GM21367 (cell line): ENCODE results near the gene KRTAP10-4.
"Not testable (repeated sequence)": the region's sequence is repeated elsewhere in the genome, so short reads cannot be mapped to it uniquely, and the experiment has no call there.

Experiments
- ATAC-seq: cut with Tn5 transposase; IDR thresholded peaks from one replicate; pipeline ENCODE4 v1.9.1; 2021; ENCODE audit not compliant: unreplicated experiment

The KRTAP10-4 gene, protein sequence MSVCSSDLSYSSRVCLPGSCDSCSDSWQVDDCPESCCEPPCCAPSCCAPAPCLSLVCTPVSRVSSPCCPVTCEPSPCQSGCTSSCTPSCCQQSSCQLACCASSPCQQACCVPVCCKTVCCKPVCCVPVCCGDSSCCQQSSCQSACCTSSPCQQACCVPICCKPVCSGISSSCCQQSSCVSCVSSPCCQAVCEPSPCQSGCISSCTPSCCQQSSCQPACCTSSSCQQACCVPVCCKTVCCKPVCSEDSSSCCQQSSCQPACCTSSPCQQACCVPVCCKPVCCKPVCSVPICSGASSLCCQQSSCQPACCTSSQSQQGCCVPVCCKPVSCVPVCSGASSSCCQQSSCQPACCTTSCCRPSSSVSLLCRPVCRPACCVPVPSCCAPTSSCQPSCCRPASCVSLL

GRCh38 chr21:44573630-44574456, at the start of gene KRTAP10-4:
KRTAP10-4 (plus strand) TSS chr21:44573729; CDS start chr21:44573759, 30 bp downstream.
- not testable (repeated sequence) for ATAC-seq

DNA sequence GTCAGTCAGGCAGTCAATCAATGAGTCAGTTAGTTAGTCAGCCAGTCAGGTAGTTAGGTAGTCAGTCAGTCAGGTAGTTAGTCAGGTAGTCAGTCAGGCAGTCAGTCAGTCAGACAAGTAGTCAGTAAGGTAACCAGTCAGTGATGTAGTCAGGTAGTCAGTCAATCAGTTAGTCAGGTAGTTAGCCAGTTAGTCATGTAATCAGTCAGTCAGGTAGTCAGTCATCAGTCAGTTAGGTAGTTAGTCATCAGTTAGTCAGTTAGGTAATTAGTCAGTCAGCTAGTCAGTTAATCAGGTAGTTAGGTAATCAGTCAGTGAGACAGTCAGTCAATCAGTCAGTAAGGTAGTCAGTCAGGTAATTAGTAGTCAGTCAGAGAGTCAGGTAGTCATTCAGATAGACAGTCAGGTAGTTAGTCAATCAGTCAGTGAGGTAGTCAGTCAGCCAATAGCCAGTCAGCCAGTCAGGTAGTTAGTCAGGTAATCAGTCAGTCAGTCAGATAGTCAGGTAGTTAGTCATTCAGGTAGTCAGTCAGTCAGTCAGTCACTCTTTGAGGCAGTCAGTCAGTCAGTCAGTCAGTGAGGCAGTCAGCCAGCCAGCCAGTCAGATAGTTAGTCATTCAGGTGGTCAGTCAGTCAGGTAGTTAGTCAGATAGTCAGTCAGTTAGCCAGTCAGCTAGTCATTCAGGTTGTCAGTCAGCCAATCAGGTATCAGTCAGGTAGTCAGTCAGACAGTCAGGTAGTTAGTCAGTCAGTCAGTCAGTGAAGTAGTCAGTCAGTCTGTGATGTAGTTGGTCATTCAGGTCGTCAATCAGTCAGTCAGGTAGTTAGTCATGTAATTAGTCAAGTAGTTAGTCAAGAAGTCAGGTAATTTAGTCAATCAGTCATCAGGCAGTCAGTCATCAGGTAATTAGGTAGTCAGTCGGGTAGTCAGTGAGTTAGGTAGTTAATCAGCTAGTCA, 48.8 kb upstream of the KRTAP10-4 start:
- no peak for ATAC-seq

GRCh38 chr21:44525391-44526095, 48.0 kb upstream of the KRTAP10-4 start:
- ATAC-seq: no peak

DNA sequence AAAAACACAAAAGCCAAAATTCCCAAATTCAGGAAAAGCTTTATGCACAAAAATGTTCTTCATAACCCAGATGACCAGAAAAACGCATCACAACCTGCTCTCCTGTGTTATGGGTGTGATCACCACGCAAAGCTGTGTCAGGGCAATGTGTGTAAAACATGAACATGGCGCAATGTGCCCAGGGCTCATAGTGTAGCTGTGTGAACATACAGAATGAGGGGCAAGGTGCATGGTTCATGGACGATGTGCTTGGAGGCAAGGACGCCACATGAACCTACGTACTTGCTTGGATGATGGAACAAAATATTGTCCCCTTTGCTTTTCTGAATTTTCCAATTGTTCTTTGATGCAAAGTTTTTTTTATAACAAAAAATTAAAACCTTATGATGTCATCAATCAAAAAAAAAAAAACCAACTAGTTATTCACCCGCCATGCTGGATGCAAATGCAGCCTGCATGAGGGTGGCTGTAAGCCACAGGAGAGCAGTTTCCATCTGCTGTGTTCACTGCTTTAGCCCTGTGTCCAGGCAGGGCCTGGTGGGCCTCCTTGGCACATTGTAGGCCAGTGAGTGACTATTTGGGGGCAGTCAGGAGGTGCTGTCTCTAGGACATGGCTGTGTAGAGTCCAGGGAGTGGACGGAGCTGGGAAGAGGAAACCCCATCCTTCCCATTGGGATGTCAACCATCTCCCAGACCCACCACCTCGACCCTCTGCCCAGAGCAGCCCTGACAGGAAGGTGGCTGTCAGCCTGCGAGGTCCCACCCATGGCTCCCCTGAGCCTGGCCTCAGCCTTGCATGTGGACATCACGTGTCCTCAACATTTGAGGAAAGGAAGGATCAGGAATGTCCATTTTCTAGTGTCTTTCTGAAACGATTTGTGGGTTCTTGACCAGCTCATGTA, 47.2 kb upstream of the KRTAP10-4 start:
- no peak for ATAC-seq

DNA sequence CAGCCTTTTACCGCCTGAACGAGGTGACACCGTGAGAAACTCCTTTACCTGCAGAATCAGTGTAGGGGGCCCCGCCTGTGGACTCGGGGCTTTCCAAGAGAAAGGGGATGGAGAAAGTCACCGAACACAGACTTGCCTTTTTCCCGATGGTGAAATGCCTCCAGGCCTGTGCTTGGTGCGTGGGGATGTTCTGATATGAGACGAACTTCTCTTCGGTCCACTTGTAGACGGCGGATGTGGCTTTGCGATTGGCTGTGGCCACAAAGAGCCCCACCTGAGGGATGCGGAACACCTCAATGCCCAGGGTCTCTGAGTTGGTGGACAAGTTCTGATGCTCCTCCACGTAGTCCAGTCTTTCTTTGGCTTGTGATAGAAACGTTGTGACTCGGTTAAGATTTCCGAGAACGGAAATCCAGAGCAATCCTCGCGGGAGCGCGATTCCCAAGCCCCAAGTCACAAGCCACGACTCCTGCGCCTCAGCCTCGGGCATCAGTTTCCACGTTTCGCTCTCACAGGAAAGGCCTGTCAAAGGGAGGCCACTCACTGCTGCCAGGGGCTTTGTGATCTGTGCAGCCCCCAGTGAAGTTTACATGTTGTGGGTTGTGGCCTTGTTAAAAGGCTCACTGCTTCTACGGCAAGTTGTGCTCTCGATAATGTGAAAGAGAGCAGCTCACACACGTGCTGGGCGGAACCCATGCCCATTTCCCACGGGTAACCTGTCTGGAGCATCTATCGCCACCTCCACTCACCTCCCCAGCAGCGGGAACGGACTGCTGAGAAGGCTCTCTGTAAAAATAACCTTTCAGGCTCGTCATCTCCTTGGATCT, 46.2 kb upstream of the KRTAP10-4 start:
- ATAC-seq: no peak

DNA sequence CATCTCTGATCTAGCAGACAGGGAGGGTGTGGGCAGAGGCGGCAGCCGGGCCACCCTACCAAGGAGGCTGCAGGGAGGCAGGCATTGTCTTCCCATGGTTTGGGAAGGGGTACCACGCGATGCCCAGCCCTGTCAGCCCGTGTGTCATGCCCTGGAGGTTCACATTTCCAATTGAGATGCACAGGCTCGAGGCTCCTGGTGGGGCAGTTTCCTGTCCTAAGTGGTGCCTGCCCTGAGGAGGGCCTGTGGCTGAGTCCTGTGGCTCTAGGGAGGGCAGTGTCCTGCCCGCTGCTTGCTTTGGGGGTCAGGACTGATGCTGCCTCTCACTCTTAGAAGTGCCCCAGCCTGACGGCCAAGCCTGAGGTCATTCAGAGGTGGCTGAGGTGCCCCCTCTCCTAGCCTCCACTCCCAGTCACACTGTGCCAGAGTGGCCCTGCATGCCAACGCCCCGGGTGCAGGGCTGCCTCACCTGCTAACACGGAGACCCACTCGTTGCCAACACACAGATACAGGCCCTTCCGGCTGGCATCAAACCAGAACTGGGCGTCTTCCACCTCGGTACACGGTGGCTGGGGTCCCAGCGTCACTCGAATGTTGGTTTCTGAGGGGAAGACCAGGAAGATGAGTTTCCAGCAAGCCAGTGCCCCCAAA, 45.4 kb upstream of the KRTAP10-4 start:
- no peak for ATAC-seq

- ATAC-seq: no peak
These were observed 44.9 kb upstream of the KRTAP10-4 start for GRCh38 chr21:44528634-44528995.

DNA sequence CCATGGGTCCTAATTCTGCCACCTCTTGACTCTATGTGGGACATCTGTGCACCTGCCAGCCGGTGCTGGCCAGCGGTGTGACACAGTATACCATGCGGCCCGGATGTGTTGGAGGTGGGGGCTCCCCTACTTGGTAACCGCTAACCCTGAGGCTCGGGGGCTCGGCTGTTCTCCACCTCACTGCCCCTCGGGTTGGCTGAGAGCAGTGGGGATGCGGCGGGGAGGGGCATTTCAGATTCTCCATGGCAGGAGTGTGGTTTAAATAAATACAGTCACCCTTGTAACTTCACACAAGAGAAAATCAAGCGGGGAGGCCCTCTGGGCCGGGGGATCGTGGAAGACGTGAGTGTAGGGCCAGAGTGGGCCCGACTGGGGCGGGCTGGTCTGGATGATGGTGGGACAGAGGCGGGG, 44.5 kb upstream of the KRTAP10-4 start:
- no peak for ATAC-seq

DNA sequence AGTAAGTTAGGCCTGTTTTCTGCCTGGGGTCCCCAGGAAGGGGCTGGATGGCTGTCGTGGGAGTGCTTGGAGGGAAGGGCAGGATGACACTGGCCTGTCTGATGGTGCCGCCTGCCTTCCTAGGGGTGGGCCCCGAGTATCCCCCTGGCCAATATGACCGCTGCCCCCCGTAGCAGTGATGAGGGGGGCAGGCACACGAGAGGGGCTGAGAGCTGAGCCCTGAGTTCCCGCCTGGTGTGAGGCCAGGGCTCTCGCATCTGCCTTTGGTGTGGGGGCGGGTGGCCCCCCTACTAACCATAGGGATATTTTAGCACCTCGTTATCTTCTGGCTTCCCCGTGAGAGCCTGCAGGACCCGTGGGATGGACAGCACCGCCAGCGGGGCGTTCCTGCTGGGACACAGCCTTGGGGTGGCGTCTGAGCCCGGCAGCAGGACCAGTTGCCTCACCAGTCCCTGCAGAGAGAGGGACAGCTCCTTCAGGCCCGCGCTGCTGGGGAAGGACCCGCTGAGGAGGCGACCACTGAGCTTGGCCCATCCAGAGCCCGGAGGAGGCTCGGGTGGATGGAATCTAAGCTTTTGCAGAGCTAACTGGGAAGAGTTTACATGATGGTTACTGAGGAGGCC, 43.9 kb upstream of the KRTAP10-4 start:
- ATAC-seq: no peak

DNA sequence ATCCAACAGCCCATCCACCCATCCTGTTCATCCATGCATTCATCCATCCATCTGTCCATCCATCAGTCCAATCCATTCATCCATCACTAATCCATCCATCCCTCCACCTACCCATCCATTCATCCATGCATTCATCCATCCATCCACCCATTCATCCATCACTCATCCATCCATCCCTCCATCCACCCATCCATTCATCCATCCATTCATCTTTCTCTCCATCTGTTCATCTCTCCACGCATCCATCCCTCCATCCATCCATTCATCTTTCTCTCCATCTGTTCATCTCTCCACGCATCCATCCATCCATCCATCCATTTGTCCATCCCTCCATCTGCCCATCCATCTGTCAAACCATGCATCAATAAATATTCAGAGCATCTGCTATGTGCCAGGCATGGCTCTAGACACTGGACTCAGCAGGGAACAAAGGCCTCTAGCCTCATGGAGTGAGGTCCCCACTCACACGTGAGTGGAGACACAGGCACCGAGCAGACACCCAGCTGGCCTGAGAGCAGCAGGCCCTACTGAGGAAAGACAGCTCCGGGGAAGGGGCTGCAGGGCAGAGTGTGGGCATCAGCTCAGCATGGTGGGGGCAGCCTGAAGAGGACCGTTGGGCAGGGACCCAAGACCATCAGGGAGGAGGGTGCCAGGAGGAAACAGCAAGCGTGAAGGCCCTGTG, 43.2 kb upstream of the KRTAP10-4 start:
- ATAC-seq: no peak

DNA sequence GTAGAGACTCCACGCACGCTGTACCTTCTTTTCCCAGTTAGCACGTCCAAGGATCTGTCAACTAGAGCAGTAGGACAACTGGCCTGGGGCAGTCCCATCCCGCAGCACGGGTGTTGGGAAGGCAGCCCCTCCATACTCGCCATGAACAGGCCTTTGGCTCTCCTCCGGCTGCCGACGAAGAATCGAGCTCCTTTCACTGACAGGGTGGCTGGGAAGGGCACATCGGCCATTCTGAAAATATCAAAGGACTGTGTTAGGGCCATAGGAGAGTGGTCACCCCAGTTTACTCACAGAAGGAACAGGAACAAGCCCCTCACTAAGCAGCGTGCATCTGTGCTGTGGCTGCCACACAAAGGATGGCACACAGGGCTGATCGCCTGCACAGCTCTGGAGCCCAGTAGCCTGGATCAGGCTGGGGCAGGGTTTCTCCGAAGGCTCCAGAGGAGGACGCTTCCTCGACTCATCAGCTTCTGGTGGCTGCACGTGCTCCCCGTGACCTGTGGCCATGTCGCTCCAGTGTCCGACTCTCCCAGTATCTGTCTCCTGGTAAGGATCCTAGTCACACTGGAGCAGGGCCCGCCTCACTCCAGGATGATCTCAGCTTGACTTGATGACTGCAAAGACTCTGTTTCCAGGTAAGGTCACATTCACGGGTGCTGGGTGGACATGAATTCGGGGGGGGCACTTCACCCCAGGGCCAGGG, 42.5 kb upstream of the KRTAP10-4 start:
- no peak for ATAC-seq

DNA sequence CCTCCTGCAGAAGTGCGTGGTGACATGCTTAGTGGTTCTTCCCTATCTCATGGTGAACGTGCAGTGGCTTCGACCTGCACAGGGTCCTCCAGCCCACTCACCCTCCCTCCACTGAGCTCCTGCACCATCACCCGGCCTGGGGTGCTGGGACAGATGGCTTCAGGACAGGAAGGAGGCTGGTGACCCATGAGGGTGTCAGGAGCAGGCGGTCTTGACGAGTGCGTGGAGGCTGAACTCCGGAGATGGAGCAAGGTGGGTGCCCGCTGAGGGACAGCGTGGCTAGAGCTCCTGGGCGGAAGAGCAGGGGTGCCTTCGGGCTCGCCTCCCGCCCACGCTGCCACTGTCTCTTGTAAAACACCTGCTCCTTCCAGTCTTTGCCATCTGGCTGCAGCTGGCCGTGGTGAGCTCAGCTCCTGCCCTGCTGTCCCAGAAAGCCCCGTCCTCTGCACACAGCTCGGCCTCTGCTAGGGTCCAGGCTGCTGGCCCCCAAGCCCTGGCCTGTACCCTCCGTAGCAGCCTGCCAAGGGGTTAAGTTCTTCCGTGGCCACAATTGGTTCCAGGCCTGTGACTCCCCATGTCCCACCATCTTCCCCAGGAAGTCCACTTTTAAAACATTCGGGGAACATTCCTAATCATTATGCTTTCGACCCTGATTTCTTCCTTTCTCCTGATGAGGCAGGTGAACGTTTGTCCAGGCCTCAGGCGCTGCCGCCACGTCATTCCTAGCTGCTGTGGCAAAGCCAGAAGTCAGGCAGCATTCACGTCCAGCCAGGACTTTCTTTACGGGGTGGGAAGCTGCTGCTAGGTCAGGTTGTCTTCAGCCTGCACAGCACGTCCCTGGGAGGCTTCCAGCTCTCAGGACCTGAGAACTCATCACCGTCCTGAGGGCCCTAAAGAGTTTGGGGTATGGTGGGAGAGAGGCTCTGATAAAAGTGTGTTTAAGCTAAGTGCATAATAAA, 41.6 kb upstream of the KRTAP10-4 start:
- no peak for ATAC-seq

DNA sequence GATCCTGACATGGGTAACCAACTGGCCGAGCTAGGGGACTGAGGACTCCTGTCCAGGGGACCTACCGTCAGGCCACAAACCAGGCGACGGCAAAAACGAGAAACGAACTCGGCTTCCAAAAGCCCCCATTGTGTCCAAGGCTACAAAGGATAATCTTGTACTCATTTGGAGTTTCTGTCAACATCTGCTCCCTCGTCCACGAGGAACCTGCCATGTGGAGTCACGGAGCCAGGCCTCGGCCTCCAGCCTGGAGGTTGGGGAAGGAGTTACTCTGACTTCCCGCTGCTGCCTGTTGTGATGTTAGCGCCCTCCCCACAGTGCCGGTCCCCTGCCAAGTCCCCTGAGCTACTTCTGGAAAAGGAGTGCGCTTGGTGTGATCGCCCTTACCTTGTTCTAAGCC, 40.8 kb upstream of the KRTAP10-4 start:
- no peak for ATAC-seq

GRCh38 chr21:44533121-44533890, 40.2 kb upstream of the KRTAP10-4 start:
- ATAC-seq: no peak
